H4 (cell line): ENCODE measurements around the gene ZCCHC14. TPM values are rescaled to one million over a fixed set of nuclear protein-coding genes. Genes with fewer than 3 reads are reported as not detected.

ENCODE experiments used
- DNase-seq: peaks from one replicate; pipeline ENCODE4 v3.0.0-alpha.2; 2015; ENCODE audit warnings: low spot score
- total RNA-seq: library from RNA; depleted of rRNA; stranded (reverse); fragments of >200 nt; shearing (Covaris generic); gene quantifications from 2 replicates; pipeline ENCODE4 v1.2.3, GENCODE V29; 2014

The ZCCHC14 gene
- total RNA-seq, 1 experiment from 2014 or later: 6.3 TPM

- peak; percentile 71 for DNase-seq
Measured at GRCh38 chr16:87477209-87477981, 15.4 kb downstream of the ZCCHC14 start.

GRCh38 chr16:87474566-87474996 lies 18.2 kb downstream of the ZCCHC14 start:
- no peak for DNase-seq

- DNase-seq: no peak
Measured at GRCh38 chr16:87474017-87474416, 18.8 kb downstream of the ZCCHC14 start.

GRCh38 chr16:87472935-87473334 lies 19.9 kb downstream of the ZCCHC14 start:
- no peak for DNase-seq

- DNase-seq: no peak
Measured at GRCh38 chr16:87472142-87472778, 20.6 kb downstream of the ZCCHC14 start.

GRCh38 chr16:87471278-87472141 lies 21.3 kb downstream of the ZCCHC14 start:
- no peak for DNase-seq

- peak; percentile 38 for DNase-seq
Measured at GRCh38 chr16:87470332-87470731, 22.5 kb downstream of the ZCCHC14 start.

- no peak for DNase-seq
Measured at GRCh38 chr16:87469169-87469568, 23.7 kb downstream of the ZCCHC14 start.

- DNase-seq: no peak
Measured at GRCh38 chr16:87468550-87468949, 24.3 kb downstream of the ZCCHC14 start.

GRCh38 chr16:87466975-87467501 lies 25.8 kb downstream of the ZCCHC14 start:
- no peak for DNase-seq

GRCh38 chr16:87465879-87466278 lies 26.9 kb downstream of the ZCCHC14 start:
- DNase-seq: no peak

GRCh38 chr16:87465306-87465705 lies 27.5 kb downstream of the ZCCHC14 start:
- peak; percentile 93 for DNase-seq

- peak; percentile 93 for DNase-seq
Measured at GRCh38 chr16:87464691-87465300, 28.0 kb downstream of the ZCCHC14 start.

- peak; percentile 81 for DNase-seq
Measured at GRCh38 chr16:87463722-87464690, 28.8 kb downstream of the ZCCHC14 start.

GRCh38 chr16:87461466-87461991 lies 31.3 kb downstream of the ZCCHC14 start:
- DNase-seq: peak; percentile 94

GRCh38 chr16:87460936-87461335 lies 31.9 kb downstream of the ZCCHC14 start:
- no peak for DNase-seq

GRCh38 chr16:87459833-87460232 lies 33.0 kb downstream of the ZCCHC14 start:
- DNase-seq: no peak

- DNase-seq: no peak
Measured at GRCh38 chr16:87459027-87459426, 33.8 kb downstream of the ZCCHC14 start.

- DNase-seq: no peak
Measured at GRCh38 chr16:87458424-87458915, 34.4 kb downstream of the ZCCHC14 start.
